ENCODE results near the gene HEG1.

- TF ChIP-seq, protein P1, sequence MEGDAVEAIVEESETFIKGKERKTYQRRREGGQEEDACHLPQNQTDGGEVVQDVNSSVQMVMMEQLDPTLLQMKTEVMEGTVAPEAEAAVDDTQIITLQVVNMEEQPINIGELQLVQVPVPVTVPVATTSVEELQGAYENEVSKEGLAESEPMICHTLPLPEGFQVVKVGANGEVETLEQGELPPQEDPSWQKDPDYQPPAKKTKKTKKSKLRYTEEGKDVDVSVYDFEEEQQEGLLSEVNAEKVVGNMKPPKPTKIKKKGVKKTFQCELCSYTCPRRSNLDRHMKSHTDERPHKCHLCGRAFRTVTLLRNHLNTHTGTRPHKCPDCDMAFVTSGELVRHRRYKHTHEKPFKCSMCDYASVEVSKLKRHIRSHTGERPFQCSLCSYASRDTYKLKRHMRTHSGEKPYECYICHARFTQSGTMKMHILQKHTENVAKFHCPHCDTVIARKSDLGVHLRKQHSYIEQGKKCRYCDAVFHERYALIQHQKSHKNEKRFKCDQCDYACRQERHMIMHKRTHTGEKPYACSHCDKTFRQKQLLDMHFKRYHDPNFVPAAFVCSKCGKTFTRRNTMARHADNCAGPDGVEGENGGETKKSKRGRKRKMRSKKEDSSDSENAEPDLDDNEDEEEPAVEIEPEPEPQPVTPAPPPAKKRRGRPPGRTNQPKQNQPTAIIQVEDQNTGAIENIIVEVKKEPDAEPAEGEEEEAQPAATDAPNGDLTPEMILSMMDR (IDR thresholded peaks at IDR 0.05; ENCODE audit: insufficient read depth, low read length), result no peak
- TF ChIP-seq POLR2AphosphoS5 (IDR thresholded peaks at IDR 0.05; ENCODE audit: low read depth) (no peak), GABPA (IDR thresholded peaks at IDR 0.05; ENCODE audit: low read depth) (no peak)
Measured at GRCh38 chr3:125008766-125009165, 47.0 kb downstream of the HEG1 start.

All from HL-60 (cell line).